Uterus (tissue), 2 donors: ENCODE measurements around the gene NUDT4.

Experiments
- CTCF ChIP-seq, 4 experiments: fragments of 200-600 bp in 2 of 4; fragments of 450-650 bp in 2 of 4; sonication (generic) in 2 of 4; IDR thresholded peaks; one replicate each; pipeline ENCODE4 v1.5.1; 2016 to 2019; ENCODE audit warnings: antibody characterized with exemption in 4 of 4, mild to moderate bottlenecking in 2 of 4, moderate library complexity in 1 of 4
- POLR2A ChIP-seq, 2 donors: fragments of 450-650 bp; IDR thresholded peaks; one replicate each; pipeline ENCODE4 v1.6.1; 2016; ENCODE audit warnings: antibody characterized with exemption in 2 of 2, mild to moderate bottlenecking in 1 of 2, moderate library complexity in 1 of 2

DNA sequence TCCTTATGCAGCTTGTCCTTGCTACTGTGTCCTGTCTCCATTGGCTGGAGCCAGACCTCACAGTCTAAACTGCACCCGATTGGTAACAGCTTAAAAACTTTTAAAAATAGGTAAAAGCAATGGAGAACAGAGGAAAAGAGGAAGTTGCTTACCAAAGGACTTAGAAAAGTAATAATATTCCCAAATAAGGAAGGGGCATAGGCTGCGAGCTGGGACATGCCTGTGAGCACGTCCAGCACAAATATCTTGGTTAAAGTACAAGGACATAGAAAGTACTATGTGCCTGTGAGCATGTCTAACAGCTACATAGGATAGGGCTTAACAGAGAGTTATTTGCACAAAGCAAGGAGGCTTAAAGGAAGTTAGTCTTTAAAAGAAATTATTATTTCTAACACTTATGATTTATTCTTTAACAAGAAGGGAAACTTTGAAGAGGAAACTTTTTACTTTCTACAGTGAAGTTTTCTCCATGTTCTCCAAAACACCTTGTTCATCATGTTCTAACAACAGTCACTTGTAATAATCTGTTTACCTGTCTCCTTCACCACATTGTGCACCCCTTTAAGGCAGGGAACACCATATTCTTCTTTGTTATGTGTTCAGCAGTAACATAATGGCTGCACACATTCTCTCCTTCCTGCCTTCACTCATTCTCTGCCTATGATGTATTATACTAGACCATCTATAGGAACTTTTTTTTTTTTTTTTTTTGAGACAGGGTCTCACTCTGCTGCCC is 73.9 kb downstream of the NUDT4 start:
- TF ChIP-seq CTCF (IDR thresholded peaks at IDR 0.05): no peak
- TF ChIP-seq POLR2A (IDR thresholded peaks at IDR 0.05): no peak
